ENCODE results near the gene CAMTA1.

DNA sequence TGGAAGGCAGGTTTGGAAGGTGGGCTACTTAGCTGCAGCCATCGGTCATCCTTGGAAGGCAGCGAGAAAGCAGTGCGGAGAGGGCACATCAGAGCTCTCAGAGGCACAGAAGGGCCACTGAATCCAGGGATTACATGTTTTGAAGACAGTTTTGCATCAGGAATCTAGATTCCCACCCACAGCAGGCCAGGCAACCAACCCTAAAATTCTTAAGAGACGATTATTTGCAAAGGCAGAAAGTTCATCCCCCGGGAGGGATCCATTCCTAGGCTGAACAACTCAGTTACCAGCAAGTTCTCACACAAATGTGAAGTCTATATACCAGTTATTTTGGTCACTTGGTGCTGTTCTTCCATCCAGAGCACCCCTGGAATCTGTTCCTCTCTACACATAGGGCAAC is 528.6 kb downstream of the CAMTA1 start:
- TF ChIP-seq, protein P1, sequence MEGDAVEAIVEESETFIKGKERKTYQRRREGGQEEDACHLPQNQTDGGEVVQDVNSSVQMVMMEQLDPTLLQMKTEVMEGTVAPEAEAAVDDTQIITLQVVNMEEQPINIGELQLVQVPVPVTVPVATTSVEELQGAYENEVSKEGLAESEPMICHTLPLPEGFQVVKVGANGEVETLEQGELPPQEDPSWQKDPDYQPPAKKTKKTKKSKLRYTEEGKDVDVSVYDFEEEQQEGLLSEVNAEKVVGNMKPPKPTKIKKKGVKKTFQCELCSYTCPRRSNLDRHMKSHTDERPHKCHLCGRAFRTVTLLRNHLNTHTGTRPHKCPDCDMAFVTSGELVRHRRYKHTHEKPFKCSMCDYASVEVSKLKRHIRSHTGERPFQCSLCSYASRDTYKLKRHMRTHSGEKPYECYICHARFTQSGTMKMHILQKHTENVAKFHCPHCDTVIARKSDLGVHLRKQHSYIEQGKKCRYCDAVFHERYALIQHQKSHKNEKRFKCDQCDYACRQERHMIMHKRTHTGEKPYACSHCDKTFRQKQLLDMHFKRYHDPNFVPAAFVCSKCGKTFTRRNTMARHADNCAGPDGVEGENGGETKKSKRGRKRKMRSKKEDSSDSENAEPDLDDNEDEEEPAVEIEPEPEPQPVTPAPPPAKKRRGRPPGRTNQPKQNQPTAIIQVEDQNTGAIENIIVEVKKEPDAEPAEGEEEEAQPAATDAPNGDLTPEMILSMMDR (IDR thresholded peaks at IDR 0.05; ENCODE audit: low read length), result no peak
- TF ChIP-seq EZH2 (optimal IDR thresholded peaks at IDR 0.05; ENCODE audit: low read depth, low read length) (no peak), EZH2phosphoT487 (IDR thresholded peaks at IDR 0.05; ENCODE audit: low read length) (no peak)
